Measurements from ENCODE around the gene SNX1. TPM values are rescaled to one million over a fixed set of nuclear protein-coding genes. Genes with fewer than 3 reads are reported as not detected.

SNX1 gene
- total RNA-seq, 2 experiments from 2014 or later: 92.2 to 108 TPM

DNA sequence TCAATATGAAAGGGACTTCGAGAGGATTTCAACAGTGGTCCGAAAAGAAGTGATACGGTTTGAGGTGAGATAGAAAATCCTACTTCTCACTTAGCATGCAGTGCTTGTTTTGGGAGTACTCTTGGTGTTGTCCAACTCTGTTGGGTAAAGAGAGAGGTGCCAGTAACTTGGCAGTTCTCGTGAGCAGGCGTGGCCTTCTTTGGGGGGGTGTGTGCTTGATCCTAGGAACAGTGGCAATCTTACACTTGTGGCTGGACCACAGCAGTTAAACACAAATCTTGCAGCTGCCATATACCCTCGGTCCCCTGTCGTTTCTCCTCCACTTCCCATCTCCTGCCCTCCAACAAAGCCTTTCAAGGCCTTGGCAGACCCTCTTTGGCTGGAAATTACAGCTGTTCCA lies 40.6 kb downstream of the SNX1 start:
- ChIA-PET POLR2A (no interaction called here), CTCF (interaction anchor here (0.6 kb wide), 1 partner anchor 529 kb away, joined by 3 read pairs; no protein-coding TSS in a partner anchor)
- Mint-ChIP-seq H3K4me1 (no peaks in the 10 kb centered on the region), H3K4me3 (no peak overlapping the region), H3K36me3 (ENCODE audit: low read depth) (peaks cover 43% of the 10 kb centered on the region), H3K27ac (no peak overlapping the region), H3K9me3 (ENCODE audit: low read depth) (no peaks in the 10 kb centered on the region), H3K27me3 (no peaks in the 10 kb centered on the region)
- DNase-seq (no peak), ATAC-seq (no peak)
- intact Hi-C loops (cut with DNase I, micrococcal nuclease): no loop called here

DNA sequence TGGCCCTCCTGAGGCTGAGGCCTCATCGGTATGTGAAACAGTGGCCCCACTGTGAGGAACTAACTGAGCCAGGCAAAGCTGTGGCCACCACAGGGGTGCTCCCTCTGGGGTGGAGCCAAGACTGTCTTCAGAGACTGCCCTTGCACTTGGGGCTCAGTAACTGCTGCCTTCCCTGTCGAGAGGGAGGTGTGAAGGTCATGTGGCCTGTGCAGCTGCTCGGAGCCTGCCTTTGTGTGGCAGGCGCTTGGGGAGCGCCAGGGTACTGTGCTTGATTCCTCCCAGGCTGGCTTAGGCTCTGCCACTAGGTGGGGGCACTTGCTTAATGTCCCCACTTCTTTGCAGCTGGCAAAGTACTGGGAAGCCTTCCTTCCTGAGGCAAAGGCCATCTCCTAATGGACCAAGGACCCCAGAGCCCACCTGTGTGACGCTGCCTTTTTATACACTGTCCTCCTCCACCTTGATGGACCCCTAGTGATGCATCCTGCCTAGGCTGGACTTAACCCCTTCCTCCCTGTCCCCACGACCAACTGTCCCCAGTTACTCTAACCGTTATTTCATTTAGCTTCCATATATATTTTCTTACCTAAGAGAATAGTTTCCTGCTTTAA lies 41.5 kb downstream of the SNX1 start:
- ChIA-PET POLR2A (no interaction called here), CTCF (interaction anchor here (0.6 to 1.1 kb wide), 2 partner anchors 17 to 530 kb away, joined by 3 read pairs; no protein-coding TSS in a partner anchor)
- peaks cover 42% of the 10 kb centered on the region for H3K36me3 Mint-ChIP-seq (ENCODE audit: low read depth)
- H3K27me3 Mint-ChIP-seq: no peaks in the 10 kb centered on the region
- no peaks in the 10 kb centered on the region for H3K4me1 Mint-ChIP-seq
- DNase-seq (no peak), ATAC-seq (no peak)
- intact Hi-C loops (cut with DNase I, micrococcal nuclease): no loop called here
- no peak overlapping the region for H3K4me3 Mint-ChIP-seq
- H3K9me3 Mint-ChIP-seq (ENCODE audit: low read depth): no peaks in the 10 kb centered on the region
- H3K27ac Mint-ChIP-seq: no peak overlapping the region

DNA sequence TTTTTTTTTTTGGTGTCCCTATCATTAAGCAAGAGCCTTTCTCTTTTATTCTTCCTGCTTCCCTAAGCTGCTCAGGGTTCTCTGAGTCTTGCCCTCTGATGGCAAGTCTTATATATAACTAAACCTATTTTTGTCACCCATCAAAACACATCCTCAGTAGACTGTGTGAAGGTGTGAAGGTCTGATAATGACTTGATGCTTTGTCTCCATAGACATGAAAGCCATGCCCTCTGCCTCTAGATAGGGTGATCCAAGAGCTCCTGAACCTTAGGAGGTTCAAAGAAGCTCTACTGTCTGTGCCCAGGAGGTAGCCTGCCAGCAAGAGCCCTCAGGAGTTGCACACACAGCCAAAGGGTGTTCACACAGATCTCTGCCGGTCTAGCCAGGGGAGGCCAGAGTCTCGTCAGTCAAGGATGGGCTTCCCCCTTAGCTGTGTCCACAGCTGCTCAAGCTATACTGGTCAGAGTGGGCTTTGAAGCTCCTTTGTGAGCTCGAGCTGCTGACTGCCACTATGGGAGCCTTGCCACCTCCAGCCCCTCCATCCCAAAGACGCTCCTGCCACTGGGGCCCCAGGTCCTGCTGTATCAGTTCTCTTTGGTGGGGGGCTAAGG lies 42.7 kb downstream of the SNX1 start:
- ATAC-seq: no peak
- intact Hi-C loops (cut with DNase I, micrococcal nuclease): no loop called here
- Mint-ChIP-seq H3K4me3 (no peak overlapping the region), H3K36me3 (ENCODE audit: low read depth) (peaks cover 39% of the 10 kb centered on the region), H3K27ac (no peak overlapping the region), H3K27me3 (no peaks in the 10 kb centered on the region), H3K9me3 (ENCODE audit: low read depth) (no peaks in the 10 kb centered on the region), H3K4me1 (no peaks in the 10 kb centered on the region)
- no peak for DNase-seq
- ChIA-PET CTCF (no interaction called here), POLR2A (no interaction called here)

DNA sequence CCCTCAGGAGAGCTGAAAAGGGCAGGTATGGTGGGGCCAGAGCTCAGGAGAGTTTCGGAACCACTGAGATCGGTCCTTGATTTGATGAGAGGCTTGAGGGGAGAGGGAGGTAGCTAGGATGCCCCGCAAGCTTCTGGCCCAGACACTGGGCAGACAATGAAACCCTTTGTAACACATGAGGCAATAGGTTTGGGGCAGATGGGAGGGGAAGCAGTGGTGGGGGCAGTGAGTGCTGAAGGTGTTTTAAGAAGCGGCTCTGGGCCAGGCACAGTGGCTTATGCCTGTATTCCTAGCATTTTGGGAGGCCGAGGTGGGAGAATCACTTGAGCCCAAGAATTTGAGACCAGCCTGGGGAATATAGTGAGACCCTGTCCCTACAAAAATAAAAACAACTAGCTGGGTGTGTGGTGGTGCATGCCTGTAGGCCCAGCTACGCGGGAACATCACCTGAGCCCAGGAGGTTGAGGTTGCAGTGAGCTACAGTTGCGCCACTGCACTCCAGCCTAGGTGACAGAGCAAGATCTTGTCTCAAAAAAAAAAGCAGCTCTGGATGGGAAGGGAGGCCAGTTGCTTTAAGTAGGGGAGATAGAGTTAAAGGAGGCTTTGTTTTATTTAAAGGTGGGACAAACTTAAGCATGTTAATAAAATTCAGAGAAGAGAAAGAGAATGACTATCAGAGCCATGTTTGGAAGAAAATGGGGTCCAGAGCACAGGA lies 46.2 kb downstream of the SNX1 start:
- H3K4me3 Mint-ChIP-seq: no peak overlapping the region
- no peak overlapping the region for H3K27ac Mint-ChIP-seq
- DNase-seq (no peak), ATAC-seq (no peak)
- peaks cover 24% of the 10 kb centered on the region for H3K36me3 Mint-ChIP-seq (ENCODE audit: low read depth)
- H3K9me3 Mint-ChIP-seq (ENCODE audit: low read depth): no peaks in the 10 kb centered on the region
- intact Hi-C loops (cut with DNase I, micrococcal nuclease): no loop called here
- CTCF ChIA-PET: interaction anchor here (1.2 kb wide), 1 partner anchor 9 kb away, joined by 6 read pairs; the partner anchor contains the start of gene SNX22
- POLR2A ChIA-PET: interaction anchor here (0.6 kb wide), 1 partner anchor 1022 kb away, joined by 4 read pairs; no protein-coding TSS in a partner anchor
- H3K27me3 Mint-ChIP-seq: no peaks in the 10 kb centered on the region
- no peaks in the 10 kb centered on the region for H3K4me1 Mint-ChIP-seq

DNA sequence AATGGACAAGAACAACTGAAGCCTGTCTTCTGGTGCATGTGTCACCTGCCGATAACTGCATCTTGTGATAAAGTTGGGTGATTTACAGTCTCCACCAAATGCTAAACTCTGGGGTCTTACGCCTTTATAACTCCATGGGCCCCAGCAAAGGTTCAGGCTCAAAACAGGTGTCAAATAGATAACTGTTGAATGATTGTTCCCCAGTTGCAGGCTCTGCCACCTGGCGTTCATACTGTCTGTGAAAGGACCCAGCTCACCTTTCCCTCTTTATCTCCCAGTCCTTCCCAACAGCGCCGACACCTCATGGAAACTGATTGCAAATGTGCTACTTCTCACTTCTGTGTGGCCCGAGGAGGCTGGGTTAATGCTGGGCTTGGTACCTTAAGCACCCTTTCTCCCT lies 47.5 kb downstream of the SNX1 start:
- intact Hi-C loops (cut with DNase I, micrococcal nuclease): no loop called here
- H3K4me3 Mint-ChIP-seq: no peak overlapping the region
- no peaks in the 10 kb centered on the region for H3K27me3 Mint-ChIP-seq
- no peaks in the 10 kb centered on the region for H3K4me1 Mint-ChIP-seq
- DNase-seq (no peak), ATAC-seq (no peak)
- CTCF ChIA-PET: interaction anchor here (1.6 kb wide), 1 partner anchor 10 kb away, joined by 9 read pairs; no protein-coding TSS in a partner anchor
- peak overlapping the region; percentile 29 for H3K27ac Mint-ChIP-seq
- no peaks in the 10 kb centered on the region for H3K9me3 Mint-ChIP-seq (ENCODE audit: low read depth)
- POLR2A ChIA-PET: no interaction called here
- H3K36me3 Mint-ChIP-seq (ENCODE audit: low read depth): peaks cover 19% of the 10 kb centered on the region

DNA sequence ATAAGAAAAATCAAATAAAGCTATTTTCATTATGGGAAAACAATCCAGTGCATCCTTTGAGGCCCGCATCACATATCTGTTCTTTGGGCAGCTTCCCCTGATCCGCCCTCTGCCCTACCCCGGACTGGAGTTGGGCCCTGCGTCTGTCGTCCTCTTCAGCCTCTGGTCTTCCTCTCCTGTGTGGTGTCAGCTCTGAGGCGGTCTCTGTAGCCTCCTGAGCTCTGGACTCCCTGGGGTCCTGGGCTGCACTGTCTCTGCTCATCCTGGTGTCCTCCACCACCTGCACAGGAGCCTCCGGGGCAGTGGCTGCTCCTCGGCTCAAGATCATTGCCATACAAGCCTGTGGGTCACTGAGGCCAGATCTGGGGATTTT lies 48.4 kb downstream of the SNX1 start:
- H3K27ac Mint-ChIP-seq: no peak overlapping the region
- intact Hi-C loops (cut with DNase I, micrococcal nuclease): no loop called here
- no peak overlapping the region for H3K4me3 Mint-ChIP-seq
- CTCF ChIA-PET: interaction anchor here (1.6 kb wide), 1 partner anchor 9 kb away, joined by 9 read pairs; no protein-coding TSS in a partner anchor
- H3K27me3 Mint-ChIP-seq: no peaks in the 10 kb centered on the region
- no peaks in the 10 kb centered on the region for H3K4me1 Mint-ChIP-seq
- ATAC-seq (no peak), DNase-seq (no peak)
- POLR2A ChIA-PET: no interaction called here
- no peaks in the 10 kb centered on the region for H3K9me3 Mint-ChIP-seq (ENCODE audit: low read depth)
- peaks cover 18% of the 10 kb centered on the region for H3K36me3 Mint-ChIP-seq (ENCODE audit: low read depth)

DNA sequence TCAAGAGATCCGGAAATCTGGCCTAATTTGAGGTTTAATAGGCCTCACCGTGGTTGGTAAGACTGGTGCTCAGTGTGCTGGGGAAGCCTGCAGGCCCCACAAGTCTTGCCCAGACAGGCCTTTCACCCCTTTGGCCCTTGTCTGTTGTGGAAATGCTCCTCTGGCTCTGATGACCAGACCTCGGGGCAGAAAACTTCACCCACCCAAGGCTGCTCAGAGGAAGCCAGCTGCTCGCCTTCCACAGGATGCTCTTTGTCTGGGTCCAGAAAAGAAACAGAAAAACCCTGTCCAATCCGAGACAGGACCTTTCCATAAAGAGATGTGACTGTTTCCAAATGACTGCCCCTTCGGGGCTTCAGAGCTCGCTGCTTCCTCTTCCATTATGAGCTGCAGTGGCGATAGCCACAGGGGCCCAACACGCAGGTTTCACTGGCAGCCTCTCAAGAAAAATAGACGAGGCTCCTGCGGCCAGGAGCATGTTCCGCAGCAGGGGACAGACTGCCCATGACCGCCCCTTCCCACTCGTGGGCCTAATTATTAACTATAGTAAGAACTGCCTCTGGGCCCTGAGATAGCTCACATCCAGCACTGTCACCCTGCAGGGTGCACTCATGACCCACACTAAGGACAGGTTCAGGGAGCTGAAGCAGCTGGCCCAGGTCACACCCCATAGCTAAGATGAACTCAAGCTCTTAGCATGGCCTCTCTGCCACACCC lies 48.9 kb downstream of the SNX1 start:
- H3K4me3 Mint-ChIP-seq: no peak overlapping the region
- peaks cover 5% of the 10 kb centered on the region for H3K4me1 Mint-ChIP-seq
- CTCF ChIA-PET: interaction anchor here (0.6 to 1.6 kb wide), 4 partner anchors 9 to 540 kb away, joined by 3 to 9 read pairs (median 3); no protein-coding TSS in a partner anchor
- H3K27me3 Mint-ChIP-seq: peaks cover 2% of the 10 kb centered on the region
- no peaks in the 10 kb centered on the region for H3K9me3 Mint-ChIP-seq (ENCODE audit: low read depth)
- no peak for DNase-seq
- peaks cover 18% of the 10 kb centered on the region for H3K36me3 Mint-ChIP-seq (ENCODE audit: low read depth)
- intact Hi-C loops (cut with DNase I, micrococcal nuclease): no loop called here
- no peak overlapping the region for H3K27ac Mint-ChIP-seq
- no peak for ATAC-seq
- POLR2A ChIA-PET: no interaction called here

DNA sequence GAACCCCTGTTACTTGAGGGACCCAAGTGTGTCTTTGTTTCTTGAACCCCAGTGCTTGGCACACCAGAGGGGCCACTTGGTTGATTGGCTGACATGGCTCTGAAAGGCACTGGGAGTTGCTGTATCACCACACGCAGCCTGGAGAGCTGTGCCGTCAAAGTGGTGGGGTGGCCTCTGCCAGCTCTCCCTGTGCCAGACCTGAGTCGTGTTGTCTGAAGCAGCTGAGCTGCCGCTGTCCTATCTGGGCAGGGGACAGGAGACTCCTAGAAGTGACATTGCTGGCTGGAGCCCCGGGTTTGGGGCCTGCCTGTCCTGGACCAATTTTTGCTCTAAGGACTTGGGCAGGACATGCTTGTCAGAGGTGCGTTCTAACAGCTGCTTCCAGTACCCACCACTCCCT lies 50.3 kb downstream of the SNX1 start:
- Mint-ChIP-seq H3K4me1 (peaks cover 9% of the 10 kb centered on the region), H3K27ac (no peak overlapping the region), H3K9me3 (ENCODE audit: low read depth) (no peaks in the 10 kb centered on the region), H3K36me3 (ENCODE audit: low read depth) (peaks cover 16% of the 10 kb centered on the region), H3K27me3 (peaks cover 4% of the 10 kb centered on the region), H3K4me3 (no peak overlapping the region)
- intact Hi-C loops (cut with DNase I, micrococcal nuclease): no loop called here
- ATAC-seq (no peak), DNase-seq (no peak)
- POLR2A ChIA-PET: interaction anchor here (1.0 to 1.1 kb wide), 2 partner anchors 15 to 17 kb away, joined by 3 to 4 read pairs; partner anchors contain the start of gene PPIB
- CTCF ChIA-PET: interaction anchor here (0.7 to 1.1 kb wide), 3 partner anchors 14 to 664 kb away, joined by 3 read pairs; no protein-coding TSS in a partner anchor

DNA sequence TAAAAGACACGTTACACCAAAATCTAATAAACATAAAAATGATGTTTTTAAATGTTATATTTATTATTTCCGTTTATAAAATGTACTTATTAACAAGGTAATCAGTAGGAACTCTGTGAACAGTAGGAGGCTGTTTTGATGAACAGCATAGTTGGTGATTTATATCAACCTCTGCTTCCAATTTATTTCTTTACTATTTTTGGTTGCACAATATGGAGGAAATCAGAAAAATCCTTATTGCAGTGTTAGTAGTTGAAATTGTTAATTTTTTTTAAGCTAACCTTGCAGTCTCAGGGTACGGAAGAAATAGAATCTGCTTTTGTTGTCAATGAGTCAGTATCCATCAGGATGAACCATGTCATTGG lies 50.7 kb downstream of the SNX1 start:
- H3K4me3 Mint-ChIP-seq: no peak overlapping the region
- H3K4me1 Mint-ChIP-seq: peaks cover 9% of the 10 kb centered on the region
- DNase-seq (no peak), ATAC-seq (no peak)
- peaks cover 12% of the 10 kb centered on the region for H3K36me3 Mint-ChIP-seq (ENCODE audit: low read depth)
- ChIA-PET CTCF (interaction anchor here (1.1 to 1.3 kb wide), 2 partner anchors 33 to 581 kb away, joined by 3 read pairs; no protein-coding TSS in a partner anchor), POLR2A (no interaction called here)
- H3K27me3 Mint-ChIP-seq: peaks cover 4% of the 10 kb centered on the region
- no peaks in the 10 kb centered on the region for H3K9me3 Mint-ChIP-seq (ENCODE audit: low read depth)
- no peak overlapping the region for H3K27ac Mint-ChIP-seq
- intact Hi-C loops (cut with DNase I, micrococcal nuclease): no loop called here

DNA sequence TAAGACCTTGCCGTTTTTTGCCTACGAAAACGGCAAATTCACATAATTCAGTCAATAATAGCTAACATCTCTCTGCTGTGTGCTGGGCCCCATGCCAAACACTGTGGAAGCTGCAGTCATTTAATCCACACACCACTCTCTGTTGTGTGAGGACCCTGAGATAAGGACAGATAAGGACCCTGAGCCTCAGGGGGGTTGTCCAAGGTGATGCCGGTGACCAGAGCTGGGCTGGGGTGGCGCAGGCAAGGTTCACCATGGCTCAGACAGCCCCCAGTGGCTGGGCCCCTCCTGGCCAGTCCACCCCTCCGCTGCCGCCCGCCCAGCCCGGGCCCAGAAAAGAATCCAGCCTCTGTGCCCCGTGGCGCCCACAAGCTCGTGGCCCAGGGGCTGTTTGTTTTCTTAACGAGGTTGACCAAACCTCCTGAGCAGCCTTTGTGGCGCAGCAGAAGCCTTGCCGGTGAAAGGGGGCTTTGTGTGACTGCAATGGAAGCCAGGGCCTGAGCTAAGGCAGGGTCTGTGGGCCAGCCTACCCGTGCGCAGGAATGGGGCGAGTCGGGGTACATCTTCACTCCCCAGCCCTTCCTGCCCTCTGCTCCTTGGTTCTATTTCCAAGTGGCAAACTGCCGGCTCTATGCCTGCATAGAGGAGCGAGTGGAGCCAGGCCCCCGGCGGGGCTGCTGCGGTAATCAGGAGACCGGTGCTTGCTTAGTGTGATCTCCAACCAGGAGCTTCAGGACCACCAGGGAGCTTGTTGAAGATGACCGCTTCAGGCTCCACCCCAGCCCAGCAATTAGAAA lies 51.3 kb downstream of the SNX1 start:
- CTCF ChIA-PET: interaction anchor here (1.1 to 1.3 kb wide), 2 partner anchors 34 to 581 kb away, joined by 3 read pairs; no protein-coding TSS in a partner anchor
- peaks cover 9% of the 10 kb centered on the region for H3K4me1 Mint-ChIP-seq
- DNase-seq (no peak), ATAC-seq (no peak)
- H3K36me3 Mint-ChIP-seq (ENCODE audit: low read depth): peaks cover 7% of the 10 kb centered on the region
- intact Hi-C loops (cut with DNase I, micrococcal nuclease): no loop called here
- no peak overlapping the region for H3K27ac Mint-ChIP-seq
- no peak overlapping the region for H3K4me3 Mint-ChIP-seq
- H3K9me3 Mint-ChIP-seq (ENCODE audit: low read depth): no peaks in the 10 kb centered on the region
- peaks cover 4% of the 10 kb centered on the region for H3K27me3 Mint-ChIP-seq
- POLR2A ChIA-PET: interaction anchor here (0.6 kb wide), 1 partner anchor 81 kb away, joined by 3 read pairs; no protein-coding TSS in a partner anchor

All from activated CD4-positive, alpha-beta T cell treated with anti-CD3 and anti-CD28 coated beads for 36 hours (primary cell).